HCT116 (cell line): ENCODE results near the gene CHI3L2. TPM values are rescaled to one million over a fixed set of nuclear protein-coding genes. Genes with fewer than 3 reads are reported as not detected.

ENCODE experiments used
- ATAC-seq: fragments of 200-7000 bp; cut with Tn5 transposase; 2 replicates; pipeline ENCODE4 v1.9.1; 2020; ENCODE audit warnings: mild to moderate bottlenecking, moderate library complexity
- BruUV-seq: library from RNA; stranded (reverse); fragments of 400-500 nt; replicated peaks from 2 replicates; lab custom pipeline; 2021; lab: Mats Ljungman, UMichigan
- CTCF ChIA-PET: fragments of 300-600 bp; sonication (Branson Sonifier 250); formaldehyde crosslinking; loops from one replicate; lab custom pipeline; 2021; ENCODE audit warnings: antibody characterized with exemption; lab: Charles Lee
- POLR2A ChIA-PET: fragments of 300-600, 350-600 bp; sonication (Branson Sonifier 250); formaldehyde crosslinking; loops from one replicate; lab custom pipeline; 2021; ENCODE audit warnings: antibody characterized with exemption; lab: Charles Lee
- RAD21 ChIA-PET, 2 experiments: fragments of 300-600 bp; sonication (Branson Sonifier 250); formaldehyde crosslinking; loops; one replicate each; lab custom pipeline; 2023; ENCODE audit warnings: low total read pairs in 2 of 2; ENCODE audit not compliant: uncharacterized antibody in 2 of 2, unreplicated experiment in 2 of 2, low non-redundant PET in 1 of 2; lab: Charles Lee
- DNase-seq: peaks from one replicate; pipeline ENCODE4 v3.0.0-alpha.2; 2010; ENCODE audit warnings: low read depth, low spot score
- H2AFZ ChIP-seq: fragments of 200-600 bp; shearing (Covaris generic), sonication (generic); 2 replicates; pipeline ENCODE4 v1.6.1; 2017; ENCODE audit warnings: low read depth, mixed run types, mixed read lengths, antibody characterized with exemption, low read length; ENCODE audit not compliant: poor library complexity, severe bottlenecking
- H3K27ac ChIP-seq: 2 replicates; pipeline ENCODE4 v1.5.1; 2012; ENCODE audit warnings: low read depth, low read length
- H3K27me3 ChIP-seq: fragments of 200-600 bp; sonication (generic); 2 replicates; pipeline ENCODE4 v1.6.1; 2016; ENCODE audit warnings: mixed run types, low read length, mixed read lengths; ENCODE audit not compliant: insufficient read depth
- H3K36me3 ChIP-seq, 2 experiments: fragments of 200-500 bp in 1 of 2; fragments of 200-600 bp in 1 of 2; sonication (Bioruptor generic) in 1 of 2; sonication (generic) in 1 of 2; 2 replicates each; pipeline versions ENCODE4 v1.5.1 to v1.6.1; 2014 to 2016; ENCODE audit warnings: low read length in 2 of 2, inconsistent platforms in 1 of 2, mixed read lengths in 1 of 2, mixed run types in 1 of 2; ENCODE audit not compliant: insufficient read depth in 2 of 2, control insufficient read depth in 1 of 2
- H3K4me1 ChIP-seq, 2 experiments: fragments of 200-600 bp in 1 of 2; sonication (generic) in 1 of 2; 2 replicates each; pipeline versions ENCODE4 v1.5.1 to v1.6.1; 2012 to 2017; ENCODE audit warnings: low read length in 2 of 2, inconsistent platforms in 1 of 2, mild to moderate bottlenecking in 1 of 2, mixed read lengths in 1 of 2, mixed run types in 1 of 2, moderate library complexity in 1 of 2; ENCODE audit not compliant: insufficient read depth in 2 of 2, control insufficient read depth in 1 of 2
- H3K4me2 ChIP-seq: fragments of 200-600 bp; sonication (generic); 2 replicates; pipeline ENCODE4 v1.6.1; 2017; ENCODE audit warnings: mixed run types, low read length, mixed read lengths
- H3K4me3 ChIP-seq, 2 experiments: fragments of 200-600 bp in 1 of 2; sonication (generic) in 1 of 2; replicated peaks in 1 of 2; 2 replicates each; pipeline ENCODE4 v1.5.1; 2011 to 2016; ENCODE audit warnings: low read length in 2 of 2, control low read depth in 1 of 2, low read depth in 1 of 2, mild to moderate bottlenecking in 1 of 2, mixed read lengths in 1 of 2, mixed run types in 1 of 2
- H3K79me2 ChIP-seq: fragments of 200-600 bp; sonication (generic); 2 replicates; pipeline ENCODE4 v1.6.1; 2017; ENCODE audit warnings: mild to moderate bottlenecking, mixed run types, low read length, moderate library complexity, mixed read lengths; ENCODE audit not compliant: insufficient read depth
- H3K9ac ChIP-seq: fragments of 200-600 bp; sonication (generic); 2 replicates; pipeline ENCODE4 v1.6.1; 2016; ENCODE audit warnings: low read length, mixed read lengths
- H3K9me2 ChIP-seq: fragments of 200-600 bp; sonication (generic), shearing (Covaris generic); 2 replicates; pipeline ENCODE4 v1.6.1; 2017; ENCODE audit warnings: mixed run types, mild to moderate bottlenecking, moderate library complexity; ENCODE audit not compliant: insufficient read depth
- H3K9me3 ChIP-seq, 2 experiments: fragments of 200-500 bp in 1 of 2; fragments of 200-600 bp in 1 of 2; sonication (Bioruptor generic) in 1 of 2; sonication (generic) in 1 of 2; 2 replicates each; pipeline ENCODE4 v1.6.1; 2014 to 2017; ENCODE audit warnings: low read length in 2 of 2, mixed read lengths in 2 of 2, inconsistent platforms in 1 of 2, low read depth in 1 of 2, mild to moderate bottlenecking in 1 of 2, mixed run types in 1 of 2, moderate library complexity in 1 of 2; ENCODE audit not compliant: control insufficient read depth in 1 of 2, insufficient read depth in 1 of 2
- H4K20me1 ChIP-seq: fragments of 200-600 bp; sonication (generic), shearing (Covaris generic); 2 replicates; pipeline ENCODE4 v1.6.1; 2017; ENCODE audit warnings: mixed run types, mild to moderate bottlenecking, moderate library complexity; ENCODE audit not compliant: insufficient read depth
- CBX3 ChIP-seq: IDR thresholded peaks from 2 replicates; pipeline ENCODE4 v1.6.1; 2012; ENCODE audit warnings: low read depth
- CEBPB ChIP-seq: IDR thresholded peaks from 2 replicates; pipeline ENCODE4 v1.6.1; 2012; ENCODE audit warnings: low read depth
- EGR1 ChIP-seq: IDR thresholded peaks from 2 replicates; pipeline ENCODE4 v1.6.1; 2012; ENCODE audit warnings: low read depth
- EZH2 ChIP-seq: fragments of 200-600 bp; sonication (generic); IDR thresholded peaks from 2 replicates; pipeline ENCODE4 v1.6.1; 2017; ENCODE audit warnings: antibody characterized with exemption, mixed run types
- EZH2phosphoT487 ChIP-seq: fragments of 200-600 bp; IDR thresholded peaks from 2 replicates; pipeline ENCODE4 v1.6.1; 2018; ENCODE audit warnings: antibody characterized with exemption, borderline replicate concordance
- JUND ChIP-seq: IDR thresholded peaks from 2 replicates; pipeline ENCODE4 v1.6.1; 2012
- POLR2A ChIP-seq: IDR thresholded peaks from 2 replicates; pipeline ENCODE4 v1.7.0; 2011; ENCODE audit warnings: borderline replicate concordance; ENCODE audit not compliant: insufficient read depth, insufficient read length; ENCODE audit errors: extremely low read depth
- POLR2AphosphoS5 ChIP-seq: IDR thresholded peaks from 2 replicates; pipeline ENCODE4 v1.6.1; 2011; ENCODE audit warnings: mild to moderate bottlenecking, low read depth, low read length, moderate library complexity
- RAD21 ChIP-seq: IDR thresholded peaks from 2 replicates; pipeline ENCODE4 v1.6.1; 2012; ENCODE audit warnings: low read depth, mild to moderate bottlenecking
- SIN3A ChIP-seq: IDR thresholded peaks from 2 replicates; pipeline ENCODE4 v1.6.1; 2012; ENCODE audit warnings: low read depth
- SP1 ChIP-seq: IDR thresholded peaks from 2 replicates; pipeline ENCODE4 v1.6.1; 2012; ENCODE audit warnings: low read depth
- TCF7L2 ChIP-seq: IDR thresholded peaks from 2 replicates; pipeline ENCODE4 v1.7.0; 2011; ENCODE audit warnings: borderline replicate concordance, inconsistent platforms; ENCODE audit not compliant: insufficient read depth, insufficient read length; ENCODE audit errors: extremely low read depth
- ZFX ChIP-seq: fragments of 450-650 bp; IDR thresholded peaks from 2 replicates; pipeline ENCODE4 v1.6.1; 2017
- ZNF274 ChIP-seq: fragments of 200-500 bp; sonication (Bioruptor generic); IDR thresholded peaks from 2 replicates; pipeline ENCODE4 v1.6.1; 2014; ENCODE audit warnings: mild to moderate bottlenecking, low read depth, low read length, inconsistent platforms
- intact Hi-C: fragments of 100-400 bp; cut with micrococcal nuclease; formaldehyde crosslinking; loops from 2 replicates; pipeline ENCODE4 v1.10.0; 2022
- total RNA-seq: library from RNA; stranded (reverse); gene quantifications from one replicate; pipeline ENCODE4 v1.2.1, GENCODE V29; 2021; ENCODE audit not compliant: unreplicated experiment
- TF ChIP-seq, protein P1 (sequence below): IDR thresholded peaks from 2 replicates; pipeline ENCODE4 v1.6.1; 2011; ENCODE audit warnings: mild to moderate bottlenecking, low read length, moderate library complexity; ENCODE audit not compliant: insufficient replicate concordance; ENCODE audit errors: extremely low read depth
- TF ChIP-seq, protein P2 (sequence below): IDR thresholded peaks from 2 replicates; pipeline ENCODE4 v1.6.1; 2012; ENCODE audit warnings: low read depth
- TF ChIP-seq, protein P3 (sequence below): IDR thresholded peaks from 2 replicates; pipeline ENCODE4 v1.6.1; 2012

CHI3L2 gene
- total RNA-seq, 1 experiment from 2014 or later = not detected

DNA sequence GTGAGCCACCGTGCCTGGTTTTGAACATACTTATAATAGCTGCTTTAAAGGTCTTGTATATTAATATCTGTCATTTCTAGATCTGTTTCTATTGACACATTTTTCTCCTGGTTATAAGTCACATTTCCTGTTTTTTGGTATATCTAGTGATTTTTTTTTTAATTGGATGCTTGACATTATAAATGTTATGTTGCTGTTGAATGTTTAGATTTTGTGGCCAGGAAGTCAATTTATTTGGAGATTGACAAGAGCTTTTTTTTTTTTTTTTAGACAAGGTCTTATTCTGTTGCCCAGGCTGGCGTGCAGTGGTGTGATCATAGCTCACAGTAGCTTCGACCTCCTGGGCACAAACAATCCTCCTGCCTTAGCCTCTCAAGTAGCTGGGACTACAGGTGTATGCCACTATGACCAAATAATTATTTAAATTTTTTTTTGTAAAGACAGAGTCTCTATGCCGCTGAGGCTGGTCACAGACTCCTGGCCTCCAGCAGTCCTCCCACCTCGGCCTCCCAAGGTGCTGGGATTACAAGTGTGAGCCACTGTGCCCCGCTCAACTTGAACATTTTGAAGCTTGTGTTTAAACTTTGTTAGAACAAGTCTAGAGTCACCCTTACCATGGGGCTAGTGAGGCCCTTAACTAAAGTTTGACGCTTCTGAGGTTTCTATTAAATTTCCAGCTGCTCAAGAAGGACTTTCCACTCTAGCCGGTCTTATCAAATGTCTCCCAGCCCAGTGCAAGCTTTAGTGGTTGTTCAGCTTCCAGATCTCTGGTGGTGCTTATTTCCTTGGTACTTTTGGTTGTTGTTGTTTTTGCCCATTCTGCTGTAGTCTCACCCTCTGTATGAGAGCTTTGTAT, 8.6 kb upstream of the CHI3L2 start:
- H3K9ac ChIP-seq = no peak overlapping the region
- peaks cover 5% of the 10 kb centered on the region in 2 experiments; a peak in 2 of 4 replicates for H3K4me1 ChIP-seq
- ChIA-PET CTCF (interaction anchor here (1.3 kb wide), 1 partner anchor 182 kb away, joined by 3 read pairs; no protein-coding TSS in a partner anchor), POLR2A (no interaction called here)
- ATAC-seq (no peak), DNase-seq (no peak)
- H3K36me3 ChIP-seq = no peaks in the 10 kb centered on the region
- no peak overlapping the region for H3K4me3 ChIP-seq
- no peaks in the 10 kb centered on the region for H4K20me1 ChIP-seq
- no peaks in the 10 kb centered on the region for H3K9me2 ChIP-seq
- H3K9me3 ChIP-seq = no peaks in the 10 kb centered on the region
- no peak overlapping the region for H3K27ac ChIP-seq
- H3K4me2 ChIP-seq = no peak overlapping the region
- H3K27me3 ChIP-seq = no peaks in the 10 kb centered on the region
- no TSS peak for BruUV-seq
- H2AFZ ChIP-seq = no peak overlapping the region
- TF ChIP-seq, protein P1, sequence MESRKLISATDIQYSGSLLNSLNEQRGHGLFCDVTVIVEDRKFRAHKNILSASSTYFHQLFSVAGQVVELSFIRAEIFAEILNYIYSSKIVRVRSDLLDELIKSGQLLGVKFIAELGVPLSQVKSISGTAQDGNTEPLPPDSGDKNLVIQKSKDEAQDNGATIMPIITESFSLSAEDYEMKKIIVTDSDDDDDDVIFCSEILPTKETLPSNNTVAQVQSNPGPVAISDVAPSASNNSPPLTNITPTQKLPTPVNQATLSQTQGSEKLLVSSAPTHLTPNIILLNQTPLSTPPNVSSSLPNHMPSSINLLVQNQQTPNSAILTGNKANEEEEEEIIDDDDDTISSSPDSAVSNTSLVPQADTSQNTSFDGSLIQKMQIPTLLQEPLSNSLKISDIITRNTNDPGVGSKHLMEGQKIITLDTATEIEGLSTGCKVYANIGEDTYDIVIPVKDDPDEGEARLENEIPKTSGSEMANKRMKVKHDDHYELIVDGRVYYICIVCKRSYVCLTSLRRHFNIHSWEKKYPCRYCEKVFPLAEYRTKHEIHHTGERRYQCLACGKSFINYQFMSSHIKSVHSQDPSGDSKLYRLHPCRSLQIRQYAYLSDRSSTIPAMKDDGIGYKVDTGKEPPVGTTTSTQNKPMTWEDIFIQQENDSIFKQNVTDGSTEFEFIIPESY = no peak
- TF ChIP-seq, protein P2, sequence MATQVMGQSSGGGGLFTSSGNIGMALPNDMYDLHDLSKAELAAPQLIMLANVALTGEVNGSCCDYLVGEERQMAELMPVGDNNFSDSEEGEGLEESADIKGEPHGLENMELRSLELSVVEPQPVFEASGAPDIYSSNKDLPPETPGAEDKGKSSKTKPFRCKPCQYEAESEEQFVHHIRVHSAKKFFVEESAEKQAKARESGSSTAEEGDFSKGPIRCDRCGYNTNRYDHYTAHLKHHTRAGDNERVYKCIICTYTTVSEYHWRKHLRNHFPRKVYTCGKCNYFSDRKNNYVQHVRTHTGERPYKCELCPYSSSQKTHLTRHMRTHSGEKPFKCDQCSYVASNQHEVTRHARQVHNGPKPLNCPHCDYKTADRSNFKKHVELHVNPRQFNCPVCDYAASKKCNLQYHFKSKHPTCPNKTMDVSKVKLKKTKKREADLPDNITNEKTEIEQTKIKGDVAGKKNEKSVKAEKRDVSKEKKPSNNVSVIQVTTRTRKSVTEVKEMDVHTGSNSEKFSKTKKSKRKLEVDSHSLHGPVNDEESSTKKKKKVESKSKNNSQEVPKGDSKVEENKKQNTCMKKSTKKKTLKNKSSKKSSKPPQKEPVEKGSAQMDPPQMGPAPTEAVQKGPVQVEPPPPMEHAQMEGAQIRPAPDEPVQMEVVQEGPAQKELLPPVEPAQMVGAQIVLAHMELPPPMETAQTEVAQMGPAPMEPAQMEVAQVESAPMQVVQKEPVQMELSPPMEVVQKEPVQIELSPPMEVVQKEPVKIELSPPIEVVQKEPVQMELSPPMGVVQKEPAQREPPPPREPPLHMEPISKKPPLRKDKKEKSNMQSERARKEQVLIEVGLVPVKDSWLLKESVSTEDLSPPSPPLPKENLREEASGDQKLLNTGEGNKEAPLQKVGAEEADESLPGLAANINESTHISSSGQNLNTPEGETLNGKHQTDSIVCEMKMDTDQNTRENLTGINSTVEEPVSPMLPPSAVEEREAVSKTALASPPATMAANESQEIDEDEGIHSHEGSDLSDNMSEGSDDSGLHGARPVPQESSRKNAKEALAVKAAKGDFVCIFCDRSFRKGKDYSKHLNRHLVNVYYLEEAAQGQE = no peak
- TF ChIP-seq EZH2 (no peak), CBX3 (no peak), JUND (no peak), EZH2phosphoT487 (no peak), SP1 (no peak), TCF7L2 (no peak), POLR2A (no peak), ZFX (no peak), EGR1 (no peak), ZNF274 (no peak), CEBPB (no peak), RAD21 (no peak), SIN3A (no peak), POLR2AphosphoS5 (no peak)
- TF ChIP-seq, protein P3, sequence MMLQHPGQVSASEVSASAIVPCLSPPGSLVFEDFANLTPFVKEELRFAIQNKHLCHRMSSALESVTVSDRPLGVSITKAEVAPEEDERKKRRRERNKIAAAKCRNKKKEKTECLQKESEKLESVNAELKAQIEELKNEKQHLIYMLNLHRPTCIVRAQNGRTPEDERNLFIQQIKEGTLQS = no peak
- TF ChIP-seq, all 23 proteins: peak for 0
- no peaks in the 10 kb centered on the region for H3K79me2 ChIP-seq
- intact Hi-C loops = no loop called here
- RAD21 ChIA-PET = no interaction called here
